Activated T-helper 2 cell treated with anti-CD3 and anti-CD28 coated beads, Interferon-gamma antibody, Interleukin-2, Interleukin-4, amounts not matched to agents 10 μg/mL and 5 μg/mL and 100 μg/mL, durations not matched to agents 14 hours and 24 hours and 36 hours (primary cell): ENCODE results near the gene BTBD1. TPM values are rescaled to one million over a fixed set of nuclear protein-coding genes. Genes with fewer than 3 reads are reported as not detected.

Source experiments
- DNase-seq: peaks from one replicate; pipeline ENCODE4 v3.0.0; 2021; ENCODE audit warnings: low spot score
- H3K27ac Mint-ChIP-seq: one replicate; pipeline ENCODE4 v1.8.0; 2021; ENCODE audit warnings: mixed read lengths
- H3K27me3 Mint-ChIP-seq: one replicate; pipeline ENCODE4 v1.8.0; 2021; ENCODE audit warnings: low read depth, mixed read lengths
- H3K36me3 Mint-ChIP-seq: one replicate; pipeline ENCODE4 v1.8.0; 2021; ENCODE audit warnings: low read depth, mixed read lengths
- H3K4me1 Mint-ChIP-seq: one replicate; pipeline ENCODE4 v1.8.0; 2021; ENCODE audit warnings: low read depth, mixed read lengths
- H3K4me3 Mint-ChIP-seq: one replicate; pipeline ENCODE4 v1.8.0; 2021; ENCODE audit warnings: low read depth, mild to moderate bottlenecking, moderate library complexity, mixed read lengths
- H3K9me3 Mint-ChIP-seq: one replicate; pipeline ENCODE4 v1.8.0; 2021; ENCODE audit warnings: mixed read lengths
- intact Hi-C: fragments of 100-400 bp; cut with micrococcal nuclease; formaldehyde crosslinking; loops from one replicate; pipeline ENCODE4 v1.15.1; 2023
- total RNA-seq: library from RNA; stranded (reverse); gene quantifications from 2 replicates; pipeline ENCODE4 v1.2.3, GENCODE V29; 2022

The BTBD1 gene
- 56.8 and 59.5 TPM in 2 replicates for total RNA-seq

GRCh38 chr15:83066734-83067637, at the start of gene BTBD1:
BTBD1 (minus strand) TSS chr15:83067252; CDS start chr15:83067151, 101 bp downstream.
- Mint-ChIP-seq H3K27me3 (no peaks in the 10 kb centered on the region), H3K27ac (peak within 1 kb of the TSS; percentile 72), H3K4me1 (peaks cover 20% of the 10 kb centered on the region), H3K4me3 (peak within 1 kb of the TSS; percentile 81), H3K36me3 (peaks cover 24% of the 10 kb centered on the region), H3K9me3 (peaks cover 6% of the 10 kb centered on the region)
- intact Hi-C loops: loop anchor here (1.0 to 10.0 kb wide), 5 partner anchors 40 to 260 kb away; partner anchors contain the start of genes C15orf40, FSD2, HDGFL3 and TM6SF1
- peak; percentile 80 for DNase-seq

- Mint-ChIP-seq H3K9me3 (no peaks in the 10 kb centered on the region), H3K36me3 (peaks cover 23% of the 10 kb centered on the region), H3K4me3 (no peak overlapping the region), H3K27ac (no peak overlapping the region), H3K27me3 (no peaks in the 10 kb centered on the region), H3K4me1 (peaks cover 5% of the 10 kb centered on the region)
- no peak for DNase-seq
- intact Hi-C loops: no loop called here
These were observed 48.9 kb upstream of the BTBD1 start for GRCh38 chr15:83115831-83116565.

- H3K27ac Mint-ChIP-seq: no peak overlapping the region
- H3K4me3 Mint-ChIP-seq: no peak overlapping the region
These were observed 48.4 kb upstream of the BTBD1 start for GRCh38 chr15:83115410-83115809.

GRCh38 chr15:83114856-83115255, 47.8 kb upstream of the BTBD1 start:
- Mint-ChIP-seq H3K27ac (no peak overlapping the region), H3K27me3 (no peaks in the 10 kb centered on the region), H3K4me3 (no peak overlapping the region), H3K4me1 (peaks cover 8% of the 10 kb centered on the region), H3K9me3 (no peaks in the 10 kb centered on the region), H3K36me3 (peaks cover 23% of the 10 kb centered on the region)
- intact Hi-C loops: no loop called here
- DNase-seq: no peak

More at GRCh38 chr15:83115410-83115809, 48.4 kb upstream of the BTBD1 start:
- peaks cover 23% of the 10 kb centered on the region for H3K36me3 Mint-ChIP-seq
- H3K27me3 Mint-ChIP-seq: no peaks in the 10 kb centered on the region
- H3K9me3 Mint-ChIP-seq: no peaks in the 10 kb centered on the region
- peaks cover 5% of the 10 kb centered on the region for H3K4me1 Mint-ChIP-seq
- DNase-seq: no peak
- intact Hi-C loops: no loop called here

GRCh38 chr15:83113881-83114674, 47.0 kb upstream of the BTBD1 start:
- intact Hi-C loops: no loop called here
- Mint-ChIP-seq H3K36me3 (peaks cover 20% of the 10 kb centered on the region), H3K9me3 (no peaks in the 10 kb centered on the region), H3K27me3 (no peaks in the 10 kb centered on the region), H3K4me1 (peaks cover 11% of the 10 kb centered on the region), H3K27ac (no peak overlapping the region), H3K4me3 (no peak overlapping the region)
- DNase-seq: no peak

GRCh38 chr15:83112956-83113299, 45.9 kb upstream of the BTBD1 start:
- DNase-seq: no peak
- no peak overlapping the region for H3K4me3 Mint-ChIP-seq
- H3K4me1 Mint-ChIP-seq: peaks cover 22% of the 10 kb centered on the region
- no peaks in the 10 kb centered on the region for H3K27me3 Mint-ChIP-seq
- no peaks in the 10 kb centered on the region for H3K9me3 Mint-ChIP-seq
- peaks cover 20% of the 10 kb centered on the region for H3K36me3 Mint-ChIP-seq
- intact Hi-C loops: no loop called here
- H3K27ac Mint-ChIP-seq: no peak overlapping the region

- peaks cover 20% of the 10 kb centered on the region for H3K36me3 Mint-ChIP-seq
- no peak overlapping the region for H3K4me3 Mint-ChIP-seq
- no peaks in the 10 kb centered on the region for H3K9me3 Mint-ChIP-seq
- H3K27me3 Mint-ChIP-seq: no peaks in the 10 kb centered on the region
- peaks cover 22% of the 10 kb centered on the region for H3K4me1 Mint-ChIP-seq
- intact Hi-C loops: no loop called here
- H3K27ac Mint-ChIP-seq: no peak overlapping the region
- no peak for DNase-seq
These were observed 45.3 kb upstream of the BTBD1 start for GRCh38 chr15:83112233-83112955.

- peaks cover 27% of the 10 kb centered on the region for H3K4me1 Mint-ChIP-seq
- no peak overlapping the region for H3K27ac Mint-ChIP-seq
These were observed 44.1 kb upstream of the BTBD1 start for GRCh38 chr15:83111149-83111548.

GRCh38 chr15:83110381-83110780, 43.3 kb upstream of the BTBD1 start:
- Mint-ChIP-seq H3K4me3 (no peak overlapping the region), H3K4me1 (peaks cover 24% of the 10 kb centered on the region), H3K27me3 (peaks cover 8% of the 10 kb centered on the region), H3K9me3 (no peaks in the 10 kb centered on the region), H3K27ac (no peak overlapping the region), H3K36me3 (peaks cover 16% of the 10 kb centered on the region)
- no peak for DNase-seq
- intact Hi-C loops: no loop called here

More at GRCh38 chr15:83111149-83111548, 44.1 kb upstream of the BTBD1 start:
- peaks cover 5% of the 10 kb centered on the region for H3K27me3 Mint-ChIP-seq
- H3K4me3 Mint-ChIP-seq: no peak overlapping the region
- intact Hi-C loops: no loop called here
- H3K9me3 Mint-ChIP-seq: no peaks in the 10 kb centered on the region
- peaks cover 20% of the 10 kb centered on the region for H3K36me3 Mint-ChIP-seq
- no peak for DNase-seq

- peaks cover 13% of the 10 kb centered on the region for H3K36me3 Mint-ChIP-seq
- intact Hi-C loops: loop anchor here (5.0 kb wide), 3 partner anchors 42 to 97 kb away; partner anchors contain the start of genes BTBD1 and C15orf40
- no peak for DNase-seq
- peak overlapping the region; percentile 3 for H3K4me3 Mint-ChIP-seq
- H3K27ac Mint-ChIP-seq: no peak overlapping the region
- H3K9me3 Mint-ChIP-seq: no peaks in the 10 kb centered on the region
- H3K4me1 Mint-ChIP-seq: peaks cover 24% of the 10 kb centered on the region
- peaks cover 9% of the 10 kb centered on the region for H3K27me3 Mint-ChIP-seq
These were observed 42.5 kb upstream of the BTBD1 start for GRCh38 chr15:83109532-83109931.

- peak; percentile 27 for DNase-seq
- no peaks in the 10 kb centered on the region for H3K9me3 Mint-ChIP-seq
- peaks cover 6% of the 10 kb centered on the region for H3K36me3 Mint-ChIP-seq
- H3K4me3 Mint-ChIP-seq: peak overlapping the region; percentile 82
- intact Hi-C loops: loop anchor here (5.0 kb wide), 3 partner anchors 41 to 96 kb away; partner anchors contain the start of genes BTBD1 and C15orf40
- H3K4me1 Mint-ChIP-seq: peaks cover 24% of the 10 kb centered on the region
- H3K27me3 Mint-ChIP-seq: peaks cover 15% of the 10 kb centered on the region
- peak overlapping the region; percentile 25 for H3K27ac Mint-ChIP-seq
These were observed 41.5 kb upstream of the BTBD1 start for GRCh38 chr15:83108266-83109219.
